Kidney epithelial cell (primary cell): ENCODE data around the gene AP3B1. TPM values are rescaled to one million over a fixed set of nuclear protein-coding genes. Genes with fewer than 3 reads are reported as not detected.

Source experiments
- DNase-seq: peaks from one replicate; pipeline ENCODE4 v3.0.0-alpha.2; 2010; ENCODE audit warnings: low read depth
- H3K27me3 ChIP-seq: 2 replicates; pipeline ENCODE4 v1.6.0; 2011; ENCODE audit warnings: low read length; ENCODE audit not compliant: control insufficient read depth, insufficient read depth
- H3K36me3 ChIP-seq: 2 replicates; pipeline ENCODE4 v1.5.1; 2011; ENCODE audit warnings: low read length; ENCODE audit not compliant: control insufficient read depth, insufficient read depth
- H3K4me3 ChIP-seq: 2 replicates; pipeline ENCODE4 v1.5.1; 2011; ENCODE audit warnings: low read depth, mild to moderate bottlenecking, control low read depth, low read length
- total RNA-seq: library from RNA; depleted of rRNA; stranded (reverse); fragments of >200 nt; gene quantifications from 2 replicates; pipeline ENCODE4 v1.2.3, GENCODE V29; 2015
- TF ChIP-seq, protein P1 (sequence below): IDR thresholded peaks from 2 replicates; pipeline ENCODE4 v1.5.1; 2011; ENCODE audit warnings: mild to moderate bottlenecking, moderate library complexity, low read length, control low read depth, inconsistent platforms; ENCODE audit not compliant: insufficient read depth, poor library complexity, severe bottlenecking

Gene AP3B1
- total RNA-seq, 1 donor from 2014 or later = 36.4 TPM

DNA sequence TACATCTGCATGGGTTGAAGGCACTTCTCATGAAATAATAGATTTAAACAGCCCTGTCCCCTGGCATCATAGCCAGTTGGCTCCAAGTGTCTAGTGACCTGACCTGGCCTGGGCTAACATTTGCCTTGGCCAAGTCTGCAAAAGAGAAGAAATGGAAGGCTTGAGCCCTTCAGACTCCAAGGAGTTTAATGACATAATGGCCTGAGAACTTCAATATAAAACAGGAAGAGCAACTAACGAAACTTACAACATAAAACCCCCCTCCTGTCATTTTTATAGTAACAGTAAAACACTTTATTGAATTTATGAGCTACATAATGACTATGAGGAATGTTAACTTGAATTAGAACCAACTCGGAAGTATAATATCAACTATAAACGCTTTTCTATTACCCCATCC lies 299.6 kb downstream of the AP3B1 start:
- Histone ChIP-seq H3K4me3 (no peak overlapping the region), H3K27me3 (no peaks in the 10 kb centered on the region), H3K36me3 (no peaks in the 10 kb centered on the region)
- TF ChIP-seq, protein P1, sequence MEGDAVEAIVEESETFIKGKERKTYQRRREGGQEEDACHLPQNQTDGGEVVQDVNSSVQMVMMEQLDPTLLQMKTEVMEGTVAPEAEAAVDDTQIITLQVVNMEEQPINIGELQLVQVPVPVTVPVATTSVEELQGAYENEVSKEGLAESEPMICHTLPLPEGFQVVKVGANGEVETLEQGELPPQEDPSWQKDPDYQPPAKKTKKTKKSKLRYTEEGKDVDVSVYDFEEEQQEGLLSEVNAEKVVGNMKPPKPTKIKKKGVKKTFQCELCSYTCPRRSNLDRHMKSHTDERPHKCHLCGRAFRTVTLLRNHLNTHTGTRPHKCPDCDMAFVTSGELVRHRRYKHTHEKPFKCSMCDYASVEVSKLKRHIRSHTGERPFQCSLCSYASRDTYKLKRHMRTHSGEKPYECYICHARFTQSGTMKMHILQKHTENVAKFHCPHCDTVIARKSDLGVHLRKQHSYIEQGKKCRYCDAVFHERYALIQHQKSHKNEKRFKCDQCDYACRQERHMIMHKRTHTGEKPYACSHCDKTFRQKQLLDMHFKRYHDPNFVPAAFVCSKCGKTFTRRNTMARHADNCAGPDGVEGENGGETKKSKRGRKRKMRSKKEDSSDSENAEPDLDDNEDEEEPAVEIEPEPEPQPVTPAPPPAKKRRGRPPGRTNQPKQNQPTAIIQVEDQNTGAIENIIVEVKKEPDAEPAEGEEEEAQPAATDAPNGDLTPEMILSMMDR = no peak
- DNase-seq = no peak

DNA sequence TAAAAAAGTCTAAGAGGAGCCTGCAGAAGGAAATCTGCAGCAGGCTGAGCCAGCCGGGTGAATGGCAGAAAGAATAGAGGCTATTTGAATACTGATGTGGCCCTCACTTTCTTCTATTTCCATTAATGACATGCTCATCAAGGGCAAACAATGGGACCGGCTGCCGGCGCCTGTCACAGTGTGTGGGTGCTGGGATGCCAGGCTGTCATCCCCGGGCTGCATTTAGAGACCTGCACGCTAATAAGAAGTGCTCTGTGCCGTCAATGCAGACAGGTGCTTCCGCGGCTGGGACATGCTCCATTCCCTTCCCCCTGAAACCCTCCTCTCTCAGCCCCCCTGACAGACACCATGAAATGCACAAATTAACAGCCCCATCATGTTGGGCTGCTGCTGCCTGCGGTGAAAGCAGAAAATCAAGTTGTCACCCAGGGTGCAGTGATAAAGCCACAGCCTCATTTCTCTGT lies 300.6 kb downstream of the AP3B1 start:
- Histone ChIP-seq H3K36me3 (no peaks in the 10 kb centered on the region), H3K27me3 (no peaks in the 10 kb centered on the region), H3K4me3 (no peak overlapping the region)
- TF ChIP-seq, protein P1 = no peak
- no peak for DNase-seq

DNA sequence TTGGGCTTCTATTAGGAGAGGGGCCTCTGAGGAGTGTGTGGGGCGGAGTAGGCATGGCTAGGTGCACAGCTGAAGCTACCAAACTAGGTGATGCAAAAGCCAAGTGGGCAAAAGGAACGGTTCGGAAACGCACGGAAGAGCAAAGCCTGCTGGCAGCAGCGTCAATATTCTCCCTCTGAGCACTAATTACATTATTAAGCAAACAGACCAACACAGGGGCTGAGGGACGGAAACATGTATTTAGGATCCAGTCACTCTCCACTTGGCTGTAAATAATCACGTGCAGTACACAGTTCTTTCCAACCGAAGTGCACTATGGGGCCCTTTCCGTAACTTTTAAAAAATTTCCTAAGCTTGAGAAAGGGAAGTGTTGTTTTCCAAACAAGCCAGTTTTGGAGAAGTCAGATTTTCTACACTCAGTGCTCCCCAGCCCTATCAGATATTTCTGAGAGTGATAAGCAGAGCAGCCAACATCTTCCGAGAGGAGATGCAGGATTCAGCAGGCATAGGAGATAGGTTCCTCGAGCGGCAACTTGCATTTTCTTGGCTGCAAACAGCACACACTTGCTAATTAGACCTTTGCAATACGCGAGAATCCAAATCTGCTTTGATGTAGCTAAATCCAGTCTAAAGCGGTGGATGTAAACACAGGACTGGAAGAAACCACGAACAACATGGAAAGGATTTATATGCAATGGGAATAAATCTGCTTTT lies 301.2 kb downstream of the AP3B1 start:
- TF ChIP-seq, protein P1 = no peak
- no peaks in the 10 kb centered on the region for H3K27me3 ChIP-seq
- H3K36me3 ChIP-seq = no peaks in the 10 kb centered on the region
- DNase-seq = no peak
- no peak overlapping the region for H3K4me3 ChIP-seq

DNA sequence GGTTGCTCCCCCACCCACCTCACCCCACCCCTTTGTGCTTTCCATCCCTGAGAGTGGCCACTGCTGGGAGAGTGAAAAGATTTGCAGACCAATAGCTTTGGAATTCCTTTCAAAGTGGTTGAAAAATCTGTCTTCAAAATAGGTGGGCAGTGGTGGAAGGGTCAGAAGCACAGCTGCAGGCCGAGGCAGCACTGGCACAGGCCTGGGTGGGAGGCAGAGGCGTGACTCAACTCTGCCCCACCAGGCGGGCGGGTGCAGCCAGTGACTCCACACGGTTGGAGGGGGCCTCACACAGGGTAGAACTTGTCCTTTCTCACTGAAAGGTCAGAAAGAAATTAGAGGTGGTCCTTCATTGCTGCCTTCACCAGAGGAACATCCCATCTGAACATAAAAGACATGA lies 303.4 kb downstream of the AP3B1 start:
- Histone ChIP-seq H3K4me3 (no peak overlapping the region), H3K27me3 (no peaks in the 10 kb centered on the region), H3K36me3 (no peaks in the 10 kb centered on the region)
- TF ChIP-seq, protein P1 = no peak
- no peak for DNase-seq

DNA sequence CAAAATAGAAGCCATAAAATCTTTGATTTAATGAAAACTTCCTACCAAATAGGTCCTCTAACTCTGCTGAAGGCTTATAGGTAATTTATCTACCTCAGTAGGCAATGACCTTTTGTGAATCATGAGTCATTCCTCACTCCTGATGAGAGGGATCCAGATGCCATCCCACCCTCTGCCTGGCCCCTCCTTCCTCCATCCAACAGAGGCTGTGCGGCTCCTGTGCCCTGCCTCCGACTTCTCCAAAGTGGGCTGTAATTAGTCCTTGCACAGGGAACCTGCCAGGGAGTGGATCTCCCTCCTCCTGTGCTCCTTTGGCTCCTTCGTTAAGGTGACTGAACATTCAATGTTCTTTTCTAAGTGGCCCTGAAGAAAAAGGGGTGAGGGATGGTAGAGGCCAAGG lies 304.5 kb downstream of the AP3B1 start:
- DNase-seq = no peak
- no peaks in the 10 kb centered on the region for H3K36me3 ChIP-seq
- TF ChIP-seq, protein P1 = no peak
- H3K27me3 ChIP-seq = peaks cover 3% of the 10 kb centered on the region
- H3K4me3 ChIP-seq = no peak overlapping the region

DNA sequence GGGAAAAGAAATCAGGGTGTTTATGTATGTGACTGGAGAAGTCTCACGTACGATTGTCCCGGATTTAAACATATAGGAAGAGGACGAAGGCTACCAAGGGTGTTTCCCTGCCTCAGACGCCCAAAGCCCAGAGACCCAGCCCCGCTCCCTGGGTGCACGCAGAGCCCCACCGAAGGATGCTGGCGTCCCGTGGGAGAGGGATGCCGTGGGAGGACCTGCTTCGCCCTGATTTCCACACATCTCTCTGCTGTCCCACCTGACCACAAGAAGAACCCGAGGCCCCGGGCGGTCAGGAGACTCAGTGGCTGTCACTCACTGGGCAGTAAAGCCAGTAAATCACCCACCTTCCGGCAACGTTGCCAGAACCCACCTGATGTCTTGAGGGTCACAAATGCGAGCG lies 306.5 kb downstream of the AP3B1 start:
- Histone ChIP-seq H3K36me3 (no peaks in the 10 kb centered on the region), H3K4me3 (no peak overlapping the region), H3K27me3 (peaks cover 8% of the 10 kb centered on the region)
- no peak for DNase-seq
- TF ChIP-seq, protein P1 = no peak
